Gastrocnemius medialis (tissue), 4 donors: Measurements from ENCODE around the gene PCLO.

Source experiments
- POLR2A ChIP-seq, 2 donors: fragments of 450-650 bp; IDR thresholded peaks; one replicate each; pipeline ENCODE4 v1.6.1; 2017; ENCODE audit warnings: antibody characterized with exemption in 2 of 2, mild to moderate bottlenecking in 2 of 2, moderate library complexity in 2 of 2
- TF ChIP-seq, protein P1 (sequence below), 5 experiments: fragments of 450-650 bp in 3 of 5; fragments of 200-600 bp in 2 of 5; sonication (generic) in 2 of 5; IDR thresholded peaks in 4 of 5; conservative IDR thresholded peaks in 1 of 5; 1 replicate in 4 of 5; 2 replicates in 1 of 5; pipeline ENCODE4 v1.5.1; 2016 to 2019; ENCODE audit warnings: antibody characterized with exemption in 5 of 5, mild to moderate bottlenecking in 3 of 5, moderate library complexity in 3 of 5

DNA sequence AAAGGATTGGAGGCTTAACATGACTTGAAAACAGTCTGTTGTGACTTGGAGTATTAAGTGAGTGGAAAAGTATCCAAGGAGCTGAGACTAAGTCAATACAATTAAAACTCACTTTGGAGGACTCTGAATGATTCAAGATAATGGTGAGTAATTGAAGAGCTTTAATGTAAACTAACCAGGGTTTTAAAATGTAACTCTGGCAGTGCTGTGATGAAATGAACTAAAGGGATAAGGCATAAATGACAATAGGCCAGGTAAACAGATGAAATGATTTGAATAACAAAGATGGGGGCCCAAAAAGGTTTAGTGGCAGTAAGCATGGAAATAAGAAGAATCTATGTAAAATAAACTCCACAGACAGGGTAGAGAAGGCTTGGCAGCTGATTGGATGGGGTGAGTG, 402.6 kb downstream of the PCLO start:
- TF ChIP-seq, protein P1, sequence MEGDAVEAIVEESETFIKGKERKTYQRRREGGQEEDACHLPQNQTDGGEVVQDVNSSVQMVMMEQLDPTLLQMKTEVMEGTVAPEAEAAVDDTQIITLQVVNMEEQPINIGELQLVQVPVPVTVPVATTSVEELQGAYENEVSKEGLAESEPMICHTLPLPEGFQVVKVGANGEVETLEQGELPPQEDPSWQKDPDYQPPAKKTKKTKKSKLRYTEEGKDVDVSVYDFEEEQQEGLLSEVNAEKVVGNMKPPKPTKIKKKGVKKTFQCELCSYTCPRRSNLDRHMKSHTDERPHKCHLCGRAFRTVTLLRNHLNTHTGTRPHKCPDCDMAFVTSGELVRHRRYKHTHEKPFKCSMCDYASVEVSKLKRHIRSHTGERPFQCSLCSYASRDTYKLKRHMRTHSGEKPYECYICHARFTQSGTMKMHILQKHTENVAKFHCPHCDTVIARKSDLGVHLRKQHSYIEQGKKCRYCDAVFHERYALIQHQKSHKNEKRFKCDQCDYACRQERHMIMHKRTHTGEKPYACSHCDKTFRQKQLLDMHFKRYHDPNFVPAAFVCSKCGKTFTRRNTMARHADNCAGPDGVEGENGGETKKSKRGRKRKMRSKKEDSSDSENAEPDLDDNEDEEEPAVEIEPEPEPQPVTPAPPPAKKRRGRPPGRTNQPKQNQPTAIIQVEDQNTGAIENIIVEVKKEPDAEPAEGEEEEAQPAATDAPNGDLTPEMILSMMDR (IDR thresholded peaks at IDR 0.05 in 4 of 5, conservative IDR thresholded peaks at IDR 0.05 in 1 of 5): no peak
- TF ChIP-seq POLR2A (IDR thresholded peaks at IDR 0.05): no peak
